Naive thymus-derived CD8-positive, alpha-beta T cell (primary cell): Measurements from ENCODE around the gene GCSH. TPM values are rescaled to one million over a fixed set of nuclear protein-coding genes. Genes with fewer than 3 reads are reported as not detected.

Source experiments
- ATAC-seq, 2 donors: fragments of 150-1000 bp; cut with Tn5 transposase in 1 of 2; sonication (Bioruptor Pico), chemical (Tn5 transposase) in 1 of 2; 1 replicate in 1 of 2; 2 replicates in 1 of 2; pipeline ENCODE4 v1.10.0; 2021; ENCODE audit warnings: mild to moderate bottlenecking in 2 of 2, moderate library complexity in 2 of 2
- POLR2A ChIA-PET: fragments of 350-600 bp; sonication (Branson Sonifier 250); formaldehyde crosslinking; loops from one replicate; lab custom pipeline; 2021; ENCODE audit warnings: antibody characterized with exemption; lab: Charles Lee
- DNase-seq, 10 donors: peaks; one replicate each; pipeline versions ENCODE4 v3.0.0 to v3.0.0-alpha.2; 2020 to 2022
- H3K27ac Mint-ChIP-seq, 10 donors: one replicate each; pipeline ENCODE4 v1.8.0; 2020 to 2022; ENCODE audit warnings: mild to moderate bottlenecking in 10 of 10, mixed read lengths in 10 of 10, moderate library complexity in 4 of 10, inconsistent platforms in 1 of 10
- H3K27me3 Mint-ChIP-seq, 5 donors: one replicate each; pipeline ENCODE4 v1.8.0; 2021 to 2022; ENCODE audit warnings: mixed read lengths in 5 of 5
- H3K36me3 Mint-ChIP-seq, 3 donors: one replicate each; pipeline ENCODE4 v1.8.0; 2020 to 2022; ENCODE audit warnings: mixed read lengths in 3 of 3, mild to moderate bottlenecking in 2 of 3, inconsistent platforms in 1 of 3
- H3K4me1 Mint-ChIP-seq, 4 donors: one replicate each; pipeline ENCODE4 v1.8.0; 2021 to 2022; ENCODE audit warnings: mixed read lengths in 4 of 4
- H3K4me3 Mint-ChIP-seq, 10 donors: one replicate each; pipeline ENCODE4 v1.8.0; 2020 to 2022; ENCODE audit warnings: mild to moderate bottlenecking in 10 of 10, mixed read lengths in 10 of 10, moderate library complexity in 6 of 10, inconsistent platforms in 1 of 10
- H3K9me3 Mint-ChIP-seq, 9 donors: one replicate each; pipeline ENCODE4 v1.8.0; 2020 to 2022; ENCODE audit warnings: mixed read lengths in 9 of 9, mild to moderate bottlenecking in 3 of 9, inconsistent platforms in 1 of 9, moderate library complexity in 1 of 9
- polyA plus RNA-seq, 3 donors: library from polyadenylated mRNA; unstranded; fragments of 300-500 nt; fragmentation: Illumina TruSeq; gene quantifications; one replicate each; pipeline ENCODE4 v1.2.3, GENCODE V29; 2021
- total RNA-seq, 8 experiments: library from RNA in 2 of 8; stranded (reverse) in 2 of 8; gene quantifications; one replicate each; pipeline ENCODE4 v1.2.3 and lab custom pipeline; 2021 to 2026

Gene GCSH
- total and polyA plus RNA-seq, 5 experiments from 2014 or later = 6.5 to 15.8 (median 13.5) TPM

GRCh38 chr16:81035398-81035974, 60.7 kb downstream of the GCSH start, which contains the start of gene ATMIN:
Gene ATMIN (plus strand): TSS chr16:81035842. CDS start chr16:81035871, 29 bp downstream.
- Mint-ChIP-seq H3K36me3 (peaks cover 0 to 10% (median 0%) of the 10 kb centered on the region in 3 donors), H3K27ac (peak within 1 kb of the TSS in 9 of 10 donors; percentile 51 to 92 (median 83)), H3K27me3 (no peaks in the 10 kb centered on the region), H3K4me3 (peak within 1 kb of the TSS; percentile 78 to 90 (median 85)), H3K9me3 (no peaks in the 10 kb centered on the region), H3K4me1 (peaks cover 16 to 36% (median 28%) of the 10 kb centered on the region in 4 donors)
- ATAC-seq = peak; percentile 93 to 97
- peak; percentile 79 to 98 (median 88) for DNase-seq
- POLR2A ChIA-PET = interaction anchor here (0.9 to 4.9 kb wide), 6 partner anchors 27 to 702 kb away, joined by 3 to 34 read pairs (median 4); partner anchors contain the start of genes C16orf46, CENPN, CMC2 and GAN

Other genes starting within 250 kb of the GCSH start
- gene CMC2, start 89.5 kb downstream of the GCSH start, total RNA-seq = 10 to 100 TPM; 21.1 to 25.0 TPM
- gene CMC2, start 89.5 kb downstream of the GCSH start, polyA plus RNA-seq = 10 to 100 TPM; 78.2 to 84.6 (median 80.2) TPM
- gene CENPN, start 89.2 kb downstream of the GCSH start, total RNA-seq = 1 to 10 TPM; 1.4 to 4.0 TPM
- gene CENPN, start 89.2 kb downstream of the GCSH start, polyA plus RNA-seq = 1 to 10 TPM; 1.7 to 4.5 (median 3.0) TPM
- gene ATMIN, start 60.6 kb downstream of the GCSH start, total RNA-seq = 10 to 100 TPM; 40.5 to 48.1 TPM
- 10 to 100 TPM; 21.6 to 41.4 (median 27.7) TPM for gene ATMIN, start 60.6 kb downstream of the GCSH start, polyA plus RNA-seq
- under 1 TPM in 1 of 2 experiments, not detected in 1; 0.55 TPM for gene C16orf46, start 19.2 kb downstream of the GCSH start, total RNA-seq
- under 1 TPM; 0.14 to 0.23 (median 0.16) TPM for gene C16orf46, start 19.2 kb downstream of the GCSH start, polyA plus RNA-seq
- gene BCO1, start 142.3 kb upstream of the GCSH start, total RNA-seq = not detected
- not detected for gene BCO1, start 142.3 kb upstream of the GCSH start, polyA plus RNA-seq
- gene GAN, start 218.6 kb upstream of the GCSH start, total RNA-seq = 10 to 100 TPM; 11.3 to 12.0 TPM
- gene GAN, start 218.6 kb upstream of the GCSH start, polyA plus RNA-seq = 1 to 10 TPM; 2.1 to 2.5 (median 2.2) TPM